Measurements from ENCODE around the gene MRNIP. TPM values are rescaled to one million over a fixed set of nuclear protein-coding genes. Genes with fewer than 3 reads are reported as not detected.

Gene MRNIP
- total RNA-seq, 1 experiment from 2014 or later = 36.2 TPM

GRCh38 chr5:179902763-179903158, 44.1 kb upstream of the MRNIP start:
- Histone ChIP-seq H3K9ac (ENCODE audit: low read length) (no peak overlapping the region), H3K27me3 (ENCODE audit: insufficient read depth, low read length) (no peaks in the 10 kb centered on the region), H3K27ac (ENCODE audit: low read depth, low read length) (no peak overlapping the region), H4K20me1 (ENCODE audit: insufficient read depth) (peaks cover 10% of the 10 kb centered on the region; the same call in 1 of the 2 replicates), H3K4me3 (replicated peaks in 1 of 2; ENCODE audit: low read depth in 1 of 2, low read length in 2 of 2) (no peak overlapping the region), H3K9me2 (ENCODE audit: insufficient read depth) (no peaks in the 10 kb centered on the region), H2AFZ (ENCODE audit: low read depth, low read length, poor library complexity, severe bottlenecking) (no peak overlapping the region), H3K4me2 (ENCODE audit: low read length) (no peak overlapping the region), H3K36me3 (ENCODE audit: control insufficient read depth in 1 of 2, insufficient read depth in 2 of 2, low read length in 2 of 2) (peaks cover 19 to 42% of the 10 kb centered on the region in 2 experiments), H3K9me3 (ENCODE audit: control insufficient read depth in 1 of 2, insufficient read depth in 1 of 2, low read depth in 1 of 2, low read length in 2 of 2) (no peaks in the 10 kb centered on the region), H3K4me1 (ENCODE audit: control insufficient read depth in 1 of 2, insufficient read depth in 2 of 2, low read length in 2 of 2) (peaks cover 3 to 10% of the 10 kb centered on the region in 2 experiments; a peak in 2 of 4 replicates), H3K79me2 (ENCODE audit: insufficient read depth, low read length) (peaks cover 54% of the 10 kb centered on the region)
- DNase-seq (ENCODE audit: low read depth, low spot score) = no peak
- ChIA-PET POLR2A (no interaction called here), RAD21 (ENCODE audit: low non-redundant PET in 1 of 2, low total read pairs in 2 of 2, uncharacterized antibody in 2 of 2, unreplicated experiment in 2 of 2) (no interaction called here), CTCF (no interaction called here)
- intact Hi-C loops (cut with micrococcal nuclease) = loop anchor here (10.0 kb wide), 1 partner anchor 182 kb away; no protein-coding TSS in a partner anchor
- TF ChIP-seq EGR1 (IDR thresholded peaks at IDR 0.05; ENCODE audit: low read depth) = no peak
- no peak for TF ChIP-seq JUND (IDR thresholded peaks at IDR 0.05)
- no peak for TF ChIP-seq ZBTB33 (IDR thresholded peaks at IDR 0.05; ENCODE audit: extremely low read depth, insufficient replicate concordance, low read length)
- TF ChIP-seq YY1 (IDR thresholded peaks at IDR 0.05; ENCODE audit: extremely low read depth, insufficient replicate concordance, low read depth, low read length) = no peak
- TF ChIP-seq, protein P1, sequence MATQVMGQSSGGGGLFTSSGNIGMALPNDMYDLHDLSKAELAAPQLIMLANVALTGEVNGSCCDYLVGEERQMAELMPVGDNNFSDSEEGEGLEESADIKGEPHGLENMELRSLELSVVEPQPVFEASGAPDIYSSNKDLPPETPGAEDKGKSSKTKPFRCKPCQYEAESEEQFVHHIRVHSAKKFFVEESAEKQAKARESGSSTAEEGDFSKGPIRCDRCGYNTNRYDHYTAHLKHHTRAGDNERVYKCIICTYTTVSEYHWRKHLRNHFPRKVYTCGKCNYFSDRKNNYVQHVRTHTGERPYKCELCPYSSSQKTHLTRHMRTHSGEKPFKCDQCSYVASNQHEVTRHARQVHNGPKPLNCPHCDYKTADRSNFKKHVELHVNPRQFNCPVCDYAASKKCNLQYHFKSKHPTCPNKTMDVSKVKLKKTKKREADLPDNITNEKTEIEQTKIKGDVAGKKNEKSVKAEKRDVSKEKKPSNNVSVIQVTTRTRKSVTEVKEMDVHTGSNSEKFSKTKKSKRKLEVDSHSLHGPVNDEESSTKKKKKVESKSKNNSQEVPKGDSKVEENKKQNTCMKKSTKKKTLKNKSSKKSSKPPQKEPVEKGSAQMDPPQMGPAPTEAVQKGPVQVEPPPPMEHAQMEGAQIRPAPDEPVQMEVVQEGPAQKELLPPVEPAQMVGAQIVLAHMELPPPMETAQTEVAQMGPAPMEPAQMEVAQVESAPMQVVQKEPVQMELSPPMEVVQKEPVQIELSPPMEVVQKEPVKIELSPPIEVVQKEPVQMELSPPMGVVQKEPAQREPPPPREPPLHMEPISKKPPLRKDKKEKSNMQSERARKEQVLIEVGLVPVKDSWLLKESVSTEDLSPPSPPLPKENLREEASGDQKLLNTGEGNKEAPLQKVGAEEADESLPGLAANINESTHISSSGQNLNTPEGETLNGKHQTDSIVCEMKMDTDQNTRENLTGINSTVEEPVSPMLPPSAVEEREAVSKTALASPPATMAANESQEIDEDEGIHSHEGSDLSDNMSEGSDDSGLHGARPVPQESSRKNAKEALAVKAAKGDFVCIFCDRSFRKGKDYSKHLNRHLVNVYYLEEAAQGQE (IDR thresholded peaks at IDR 0.05; ENCODE audit: low read depth) = no peak
- no peak for TF ChIP-seq FOSL1 (IDR thresholded peaks at IDR 0.05; ENCODE audit: low read depth)
- no peak for TF ChIP-seq POLR2A (IDR thresholded peaks at IDR 0.05; ENCODE audit: borderline replicate concordance, extremely low read depth, insufficient read depth, insufficient read length)
- TF ChIP-seq ZFX (IDR thresholded peaks at IDR 0.05) = no peak
- TF ChIP-seq TCF7L2 (IDR thresholded peaks at IDR 0.05; ENCODE audit: borderline replicate concordance, extremely low read depth, insufficient read depth, insufficient read length) = no peak
- TF ChIP-seq POLR2AphosphoS5 (IDR thresholded peaks at IDR 0.05; ENCODE audit: low read depth, low read length) = no peak
- TF ChIP-seq, protein P2, sequence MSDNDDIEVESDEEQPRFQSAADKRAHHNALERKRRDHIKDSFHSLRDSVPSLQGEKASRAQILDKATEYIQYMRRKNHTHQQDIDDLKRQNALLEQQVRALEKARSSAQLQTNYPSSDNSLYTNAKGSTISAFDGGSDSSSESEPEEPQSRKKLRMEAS (IDR thresholded peaks at IDR 0.05) = no peak
- TF ChIP-seq EZH2 (IDR thresholded peaks at IDR 0.05) = no peak
- no peak for TF ChIP-seq CBX3 (IDR thresholded peaks at IDR 0.05; ENCODE audit: low read depth)
- TF ChIP-seq SRF (IDR thresholded peaks at IDR 0.05; ENCODE audit: low read depth) = no peak
- TF ChIP-seq CEBPB (IDR thresholded peaks at IDR 0.05; ENCODE audit: low read depth) = no peak
- no peak for TF ChIP-seq SIN3A (IDR thresholded peaks at IDR 0.05; ENCODE audit: low read depth)
- TF ChIP-seq EZH2phosphoT487 (IDR thresholded peaks at IDR 0.05; ENCODE audit: borderline replicate concordance) = no peak
- TF ChIP-seq ATF3 (IDR thresholded peaks at IDR 0.05) = no peak
- no TSS peak for BruUV-seq (replicated peaks)
- ATAC-seq = no peak
